GM18526 (cell line): ENCODE results near the gene ARRB2.

Experiments used
- POLR2A ChIP-seq: IDR thresholded peaks from 3 replicates; pipeline ENCODE4 v1.6.1; 2011; ENCODE audit not compliant: insufficient read length; ENCODE audit errors: extremely low read depth

The ARRB2 gene

DNA sequence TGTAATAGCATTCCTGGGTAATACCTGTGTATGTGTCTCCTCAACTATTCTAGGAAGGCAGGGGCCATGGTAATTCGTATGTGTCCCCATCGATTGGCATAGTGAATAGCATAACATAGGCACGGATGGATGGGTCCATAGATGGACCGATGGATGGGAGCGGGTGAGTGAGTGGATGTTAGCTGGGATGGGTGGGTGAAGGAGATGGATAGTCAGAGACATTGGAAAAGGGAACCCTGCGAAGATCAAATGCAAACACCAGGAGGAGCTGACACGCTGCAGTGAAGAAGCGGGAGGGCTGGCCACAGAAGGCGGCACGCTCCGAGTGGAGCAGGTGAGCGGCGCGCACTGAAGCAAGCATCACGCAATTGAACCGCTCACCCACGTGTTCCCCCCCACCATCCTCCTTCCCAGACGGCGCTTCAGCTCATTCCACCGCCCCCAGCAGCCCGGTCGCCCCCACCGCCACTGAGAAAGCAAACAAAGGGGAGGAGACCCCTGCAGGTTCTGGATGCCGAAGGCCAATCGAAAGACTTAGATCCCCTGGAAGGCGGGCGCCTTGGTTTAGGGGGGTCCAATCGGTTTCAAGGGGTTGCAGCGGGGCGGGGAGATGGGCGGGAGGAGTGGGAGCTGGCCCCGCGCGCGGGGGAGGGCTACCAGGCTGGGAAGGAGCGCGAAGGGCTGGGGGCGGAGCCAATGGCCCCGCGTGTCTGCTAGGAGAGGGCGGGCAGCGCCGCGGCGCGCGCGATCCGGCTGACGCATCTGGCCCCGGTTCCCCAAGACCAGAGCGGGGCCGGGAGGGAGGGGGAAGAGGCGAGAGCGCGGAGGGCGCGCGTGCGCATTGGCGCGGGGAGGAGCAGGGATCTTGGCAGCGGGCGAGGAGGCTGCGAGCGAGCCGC is at the start of gene ARRB2:
Gene ARRB2, plus strand, starts transcription at position 839 of the 899 bp plus-strand sequence. CDS start 90 bp downstream, outside the sequence.
- TF ChIP-seq POLR2A: peak; percentile 65

DNA sequence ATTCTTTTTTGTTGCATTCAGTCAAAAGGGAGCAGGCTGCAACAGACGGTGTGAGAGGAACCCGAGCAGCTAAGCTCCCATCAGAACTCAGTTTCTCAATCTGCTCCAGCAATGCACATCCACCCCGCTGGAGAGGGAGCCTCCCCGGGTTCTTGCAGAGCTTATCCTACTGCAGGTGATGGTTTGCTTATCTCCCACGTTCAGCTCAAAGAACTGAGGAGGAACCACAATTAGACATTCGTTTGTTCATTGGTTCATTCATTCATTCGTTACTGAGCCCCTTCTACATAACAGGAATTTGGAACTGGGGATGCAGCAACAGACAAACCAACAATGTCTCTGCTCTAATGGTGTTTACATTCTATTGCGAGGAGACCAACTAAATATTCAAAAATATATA is 46.7 kb upstream of the ARRB2 start:
- no peak for TF ChIP-seq POLR2A

DNA sequence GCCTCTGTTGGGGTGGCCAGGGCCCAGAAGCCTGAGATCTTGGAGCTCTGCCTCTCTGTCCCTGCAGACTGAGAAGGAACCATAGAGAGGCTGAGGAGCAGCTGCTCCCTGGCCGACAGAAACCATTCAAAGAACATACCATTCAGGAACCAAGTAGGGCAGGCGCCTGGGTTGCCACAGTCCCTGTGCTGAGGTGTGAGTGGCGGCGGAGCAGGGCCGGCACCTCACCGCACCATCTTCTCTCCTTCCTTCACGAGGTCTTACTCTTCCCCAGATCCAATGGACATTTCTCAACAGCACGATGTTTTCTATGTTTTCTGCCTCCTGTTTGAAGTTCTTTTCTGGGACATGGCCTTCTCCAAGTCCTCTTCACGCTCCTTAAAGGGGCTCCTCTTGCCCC is 46.2 kb upstream of the ARRB2 start:
- no peak for TF ChIP-seq POLR2A

DNA sequence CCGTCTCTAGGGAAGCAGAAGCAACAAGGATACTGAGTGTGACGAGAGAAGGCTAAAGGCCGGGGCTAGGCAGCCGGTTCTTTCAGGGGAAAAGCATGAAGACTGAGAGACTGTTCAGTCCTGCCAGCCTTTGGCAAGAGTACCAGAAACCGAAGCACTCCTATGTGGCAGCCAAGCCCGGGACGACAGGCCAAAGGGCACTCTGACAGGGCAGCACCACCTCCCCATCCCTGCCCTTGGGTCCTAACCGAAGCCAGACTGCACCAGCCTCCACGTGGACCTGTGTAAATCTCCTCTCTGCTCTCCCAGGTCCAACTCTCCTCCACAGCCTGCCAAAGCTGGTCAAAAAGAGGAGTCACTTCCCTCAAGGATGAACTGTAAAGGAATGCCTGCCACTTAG is 45.4 kb upstream of the ARRB2 start:
- TF ChIP-seq POLR2A: no peak

DNA sequence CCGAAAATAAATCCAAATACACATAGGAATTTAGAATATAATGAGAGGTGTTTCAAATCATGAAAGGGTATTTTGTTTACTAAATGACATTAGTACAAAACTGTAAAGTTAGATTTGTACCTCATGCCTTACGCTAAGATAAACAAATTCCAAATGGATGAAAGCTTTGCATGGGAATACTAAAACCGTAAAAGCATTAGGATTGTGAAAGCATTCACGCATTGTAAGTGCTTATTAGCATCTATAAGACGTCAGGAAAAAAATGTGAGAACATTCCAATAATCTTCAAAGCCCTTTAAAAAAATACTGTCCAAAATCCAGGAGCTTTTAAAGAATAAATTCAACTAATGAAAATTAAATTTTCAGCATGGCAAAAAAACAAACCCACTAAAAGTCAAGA is 44.1 kb upstream of the ARRB2 start:
- TF ChIP-seq POLR2A: no peak

DNA sequence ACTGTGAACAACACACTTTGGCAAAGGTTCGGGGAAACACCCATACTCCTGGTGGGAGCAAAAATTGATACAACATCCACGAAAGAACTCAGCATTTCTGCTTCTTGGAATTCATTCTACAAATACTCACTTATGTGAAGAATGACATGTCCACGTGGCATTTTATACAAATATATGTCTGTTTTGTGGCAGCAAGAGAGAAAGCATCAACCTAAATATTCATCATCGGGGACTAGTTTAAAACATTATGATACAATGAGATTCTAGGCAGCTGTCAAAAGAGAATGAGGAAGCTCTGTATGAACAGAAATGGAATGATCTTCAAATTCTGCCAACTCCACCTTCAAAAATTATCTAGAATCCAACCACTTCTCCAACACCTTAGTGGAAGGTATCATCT is 43.3 kb upstream of the ARRB2 start:
- TF ChIP-seq POLR2A: no peak

DNA sequence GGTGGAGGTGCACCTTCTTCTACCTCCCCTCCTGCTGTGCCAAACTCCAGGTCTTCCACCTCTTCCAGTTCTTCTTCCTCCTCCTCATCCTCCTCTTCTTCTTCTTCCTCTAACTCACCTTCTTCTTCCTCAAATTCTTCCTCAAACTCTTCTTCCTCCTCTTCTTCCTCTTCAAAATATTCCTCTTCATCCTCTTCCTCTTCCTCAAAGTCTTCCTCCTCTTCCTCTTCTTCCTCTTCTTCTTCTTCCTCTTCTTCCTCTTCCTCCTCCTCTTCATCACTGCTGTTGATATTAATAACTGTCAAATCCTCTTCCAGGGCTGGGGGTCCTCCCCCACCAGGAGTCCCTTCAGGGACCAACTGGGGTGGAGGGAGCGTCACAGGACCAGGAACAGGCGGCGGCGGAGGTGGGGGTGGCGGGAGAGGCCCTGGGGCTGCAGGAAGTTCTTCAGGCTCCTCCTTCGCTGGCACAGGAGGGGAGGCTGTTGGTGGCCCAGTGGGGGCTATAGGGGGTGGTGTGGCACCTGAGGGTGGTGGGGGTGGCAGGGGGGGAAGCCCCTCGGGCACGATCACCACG is 38.3 kb upstream of the ARRB2 start:
- no peak for TF ChIP-seq POLR2A

DNA sequence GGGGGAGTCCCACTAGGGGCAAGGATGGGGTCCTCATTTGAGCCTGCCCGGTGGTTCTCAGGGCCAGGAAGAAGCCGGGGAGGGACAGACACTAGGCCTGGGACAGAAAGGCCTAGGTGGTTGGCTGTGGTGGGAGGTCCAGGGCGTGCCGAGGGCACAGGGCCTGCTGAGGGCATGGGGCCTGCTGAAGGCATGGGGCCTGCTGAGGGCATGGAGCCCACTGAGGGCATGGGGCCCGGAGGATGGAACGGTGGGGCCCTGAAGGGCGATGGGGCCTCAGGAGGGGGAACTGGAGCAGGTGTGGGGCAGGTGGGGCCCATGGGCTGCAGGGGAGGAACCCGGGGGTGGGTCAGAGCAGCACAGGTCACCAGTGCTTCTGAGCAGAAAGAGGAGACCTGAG is 37.7 kb upstream of the ARRB2 start:
- TF ChIP-seq POLR2A: no peak

DNA sequence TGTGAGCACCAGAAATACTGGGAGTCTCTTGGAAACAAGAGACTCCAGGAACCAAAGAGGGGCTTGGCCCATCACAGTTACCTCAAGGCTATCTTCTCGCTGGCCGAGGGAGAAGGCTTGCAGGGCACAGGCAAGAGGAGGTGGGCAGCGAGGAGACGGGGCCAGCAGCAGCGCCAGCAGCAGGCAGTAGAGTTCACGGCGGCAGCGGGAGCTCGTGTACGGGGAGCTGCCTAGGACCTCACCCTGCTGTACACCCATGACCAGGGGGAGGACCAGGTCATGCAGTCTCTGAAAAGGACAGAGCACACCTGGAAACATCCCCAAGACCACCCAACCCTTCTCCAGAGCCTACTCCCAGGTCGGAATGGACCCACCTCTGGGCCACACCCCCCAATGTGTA is 37.3 kb upstream of the ARRB2 start:
- TF ChIP-seq POLR2A: no peak

DNA sequence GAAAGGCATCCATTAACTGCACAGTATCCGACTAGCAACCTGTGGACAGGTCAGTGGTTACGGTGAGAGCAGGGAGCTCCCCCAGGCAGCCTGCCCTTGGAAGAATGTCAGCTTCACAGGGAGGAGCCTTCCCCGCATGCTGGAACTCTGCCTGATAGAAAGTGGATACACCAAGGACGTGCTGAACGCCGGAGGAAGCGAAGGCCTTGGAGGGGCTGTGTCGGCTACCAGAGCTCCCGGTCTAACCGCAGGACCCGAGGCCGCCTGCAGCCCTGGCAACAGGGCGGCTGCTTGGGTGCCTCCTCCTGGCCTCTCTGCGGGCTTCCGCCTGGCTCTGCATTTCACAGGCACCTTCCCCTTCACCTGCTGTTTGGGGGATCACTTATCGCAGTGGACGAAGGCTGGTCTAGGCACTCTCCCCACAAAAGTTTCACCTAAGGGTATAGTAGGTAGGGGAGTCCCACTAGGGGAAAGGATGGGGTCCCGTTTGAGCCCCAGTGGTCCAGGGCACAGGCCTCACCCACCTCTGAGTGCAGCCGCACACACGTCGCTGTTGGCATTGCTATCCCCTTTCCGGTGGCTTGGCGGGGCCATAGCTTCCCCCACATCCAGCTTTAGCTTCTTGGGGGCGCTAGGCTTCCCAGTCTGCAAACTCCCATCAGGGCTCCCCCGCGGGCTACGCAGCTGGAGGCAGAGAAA is 36.3 kb upstream of the ARRB2 start:
- no peak for TF ChIP-seq POLR2A

DNA sequence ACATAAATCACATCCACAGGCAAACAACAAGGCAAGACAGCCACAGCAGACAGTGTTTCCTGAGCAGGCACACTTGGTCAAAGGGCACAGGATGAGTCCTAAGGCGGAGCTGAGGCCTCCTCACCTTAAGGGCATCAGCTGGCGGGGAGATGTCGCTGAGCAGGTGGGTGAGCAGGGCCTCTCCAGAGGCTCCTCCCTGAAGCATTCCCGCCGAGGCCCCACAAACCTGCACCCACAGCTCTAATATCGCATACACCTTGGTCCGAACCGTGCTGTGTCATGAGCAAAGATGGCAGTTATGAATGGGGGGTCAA is 35.8 kb upstream of the ARRB2 start:
- no peak for TF ChIP-seq POLR2A

DNA sequence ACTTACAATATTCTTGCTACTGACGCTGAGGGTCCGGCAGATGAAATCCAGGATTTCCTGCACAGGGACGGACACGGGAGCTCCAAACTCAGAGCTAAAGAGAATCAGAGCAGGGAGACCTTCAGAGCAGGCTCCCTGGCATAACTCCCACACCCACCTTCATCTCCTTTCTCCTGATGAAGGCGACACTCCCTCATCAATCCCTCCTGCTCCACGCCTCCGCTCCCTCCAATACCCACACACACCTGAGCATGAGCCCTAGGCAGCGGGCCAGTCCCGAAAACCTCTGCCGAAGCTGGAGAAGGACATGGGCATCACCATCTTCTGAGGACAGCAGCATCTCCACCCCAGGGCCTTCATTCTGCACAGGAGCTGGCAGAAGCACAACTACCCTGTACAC is 34.6 kb upstream of the ARRB2 start:
- TF ChIP-seq POLR2A: no peak

DNA sequence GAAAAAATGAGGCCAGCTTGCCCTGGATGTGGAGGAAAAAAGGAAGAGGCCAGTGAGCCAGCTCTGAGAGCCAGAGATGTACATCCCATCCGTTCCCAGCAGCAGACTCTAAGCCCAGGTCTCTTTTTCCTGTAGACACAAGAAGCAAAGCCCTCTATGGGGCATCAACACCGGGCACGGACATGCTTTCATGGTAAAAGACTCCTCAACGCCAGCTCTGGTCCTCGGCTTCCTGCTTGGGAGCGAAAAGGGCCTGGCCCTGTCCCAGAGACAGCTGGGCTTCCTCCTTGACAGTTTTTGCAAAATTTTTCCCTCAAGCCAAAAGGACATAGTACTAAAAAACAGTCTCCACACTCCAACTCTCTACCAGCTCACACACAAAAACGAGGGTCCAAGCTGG is 33.6 kb upstream of the ARRB2 start:
- no peak for TF ChIP-seq POLR2A

DNA sequence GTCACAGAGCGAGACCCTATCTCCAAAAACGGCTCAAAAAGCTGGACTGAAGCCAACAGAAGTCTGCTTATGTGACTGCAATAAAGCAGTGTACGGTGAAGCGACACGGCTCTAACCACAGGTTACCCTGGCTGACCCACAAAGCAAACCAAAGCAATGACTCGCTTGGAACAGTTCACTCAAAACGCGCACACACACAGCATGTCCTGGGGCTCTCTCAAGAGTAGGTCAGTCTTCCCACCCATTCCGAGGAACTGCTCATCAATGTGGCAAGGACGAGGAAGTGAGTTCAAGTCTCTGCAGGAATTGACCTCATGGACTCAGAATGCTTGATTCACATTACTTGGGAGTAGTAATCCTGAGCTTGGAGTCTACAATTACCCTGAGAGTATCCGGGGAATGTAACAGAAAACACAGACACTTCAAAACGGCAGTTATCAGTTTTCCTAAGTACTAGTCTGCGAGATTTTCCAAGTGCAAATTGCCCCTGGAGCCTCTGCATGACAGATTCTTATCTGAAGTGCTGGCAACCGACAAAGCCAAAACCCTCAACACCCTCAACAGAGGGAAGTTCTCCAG is 31.9 kb upstream of the ARRB2 start:
- no peak for TF ChIP-seq POLR2A

DNA sequence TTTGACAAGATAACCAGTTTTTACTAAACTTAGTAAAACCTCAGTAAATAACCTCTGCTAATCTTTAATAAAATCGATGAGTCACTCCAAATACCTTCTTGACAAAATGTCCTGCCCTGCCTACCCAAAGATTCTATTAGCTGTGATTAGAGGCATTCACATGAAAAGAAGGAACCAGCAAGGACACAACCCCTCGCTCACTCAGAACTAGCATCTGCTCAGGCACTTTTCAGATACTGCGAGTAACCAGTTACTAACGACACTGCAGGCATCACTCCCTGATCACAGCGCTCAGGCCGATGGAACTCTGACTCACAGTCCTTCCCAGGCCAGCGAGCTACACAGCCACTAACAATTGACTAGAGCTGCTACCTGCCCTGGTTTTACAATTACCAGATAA is 30.8 kb upstream of the ARRB2 start:
- no peak for TF ChIP-seq POLR2A

DNA sequence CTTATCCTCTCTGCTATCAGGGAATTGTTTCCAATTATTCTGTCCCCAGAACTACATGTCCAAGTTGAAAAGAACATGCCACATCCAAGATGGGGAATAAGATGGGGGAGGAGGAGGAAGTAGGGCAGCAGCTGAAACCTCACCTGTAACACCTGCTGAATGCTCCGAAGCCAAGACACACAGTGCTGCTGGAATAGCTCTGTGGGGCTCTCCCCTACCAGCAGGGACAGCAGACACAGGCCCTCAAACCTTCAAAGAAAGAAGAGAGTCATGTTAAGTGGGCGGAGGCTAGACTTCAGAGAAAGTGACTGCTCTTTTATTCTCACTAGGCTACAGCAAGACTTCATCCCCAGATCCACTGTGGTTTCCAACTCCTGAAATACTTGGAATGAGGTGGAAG is 19.7 kb upstream of the ARRB2 start:
- no peak for TF ChIP-seq POLR2A

DNA sequence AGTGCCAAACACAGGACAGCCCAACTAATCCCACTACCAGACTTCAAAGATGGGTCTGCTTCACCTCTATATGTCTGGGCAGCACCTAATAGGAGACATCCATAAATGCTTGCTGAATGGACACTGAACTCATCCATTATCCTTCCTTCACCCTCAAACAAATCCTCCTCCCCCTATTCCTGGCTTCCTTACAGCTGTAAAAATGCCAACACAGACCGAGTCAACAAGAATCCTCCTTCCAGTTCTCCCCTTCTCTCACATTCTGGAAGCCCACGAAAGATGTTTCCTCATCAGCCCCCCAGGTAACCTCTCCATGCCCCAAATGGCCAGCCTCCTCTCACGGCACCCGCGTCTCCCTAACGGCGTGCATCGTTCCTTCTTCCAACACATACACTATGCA is 18.7 kb upstream of the ARRB2 start:
- no peak for TF ChIP-seq POLR2A

DNA sequence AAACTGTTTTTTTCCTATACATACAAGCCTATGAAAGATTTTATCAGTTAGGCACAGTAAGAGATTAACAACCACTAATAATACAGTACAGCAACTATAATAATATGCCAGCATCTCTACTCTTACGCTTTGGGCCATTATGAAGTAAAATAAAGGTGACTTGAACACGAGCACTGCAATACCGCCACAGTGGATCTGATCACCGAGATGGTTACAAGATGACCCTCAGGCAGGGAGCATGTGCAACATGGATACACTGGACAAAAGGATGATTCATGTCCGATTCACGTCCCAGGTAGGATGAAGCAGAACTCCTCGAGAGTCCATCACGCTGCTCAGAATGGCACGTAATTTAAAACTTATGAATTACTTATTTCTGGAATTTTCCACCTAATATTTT is 17.0 kb upstream of the ARRB2 start:
- no peak for TF ChIP-seq POLR2A
